ENCODE data around the gene DNAH6. TPM values are rescaled to one million over a fixed set of nuclear protein-coding genes. Genes with fewer than 3 reads are reported as not detected.

DNAH6 gene
- total and polyA plus RNA-seq, 2 of the 13 experiments (the other 11 are each of a cell fraction or from before 2014, with no cell fraction given): 0.01 TPM; not detected in 1

DNA sequence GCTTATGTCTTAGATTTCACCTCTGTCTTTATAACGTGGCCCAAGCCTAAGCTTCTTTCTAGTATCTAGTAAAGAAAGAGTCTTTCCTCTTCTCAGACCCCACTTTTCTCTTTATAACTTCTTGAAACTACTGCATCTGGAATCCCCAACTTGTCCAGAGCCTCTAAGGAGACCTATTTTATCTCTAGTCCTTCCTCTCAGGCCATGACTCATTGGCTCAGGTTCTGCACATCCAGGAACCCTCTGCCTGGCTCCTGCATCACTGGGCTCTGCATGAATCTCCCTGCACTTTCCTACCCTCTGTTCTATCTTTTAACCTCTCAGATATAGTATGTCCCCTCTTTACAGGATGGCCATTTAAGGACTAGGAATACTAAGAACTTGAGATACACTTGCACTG lies 124.7 kb downstream of the DNAH6 start:
- in situ Hi-C loops (cut with HindIII; ENCODE audit: extremely low pct_ligation_motif_present, low pct_unique_long_range_greater_than_20kb): no loop called here
- 7% methylated on average over 1 of the region's 1 CpG for WGBS (ENCODE audit: low lambda C conversion rate)
- no peak overlapping the region for H3K27ac ChIP-seq (ENCODE audit: extremely low read length, insufficient read depth, low read length)

More for the DNA sequence above, 124.7 kb downstream of the DNAH6 start:
- Histone ChIP-seq H3K4me2 (ENCODE audit: low read depth, low read length) (no peak overlapping the region), H3K4me3 (replicated peaks in 1 of 3; ENCODE audit: insufficient read depth in 1 of 3, low read depth in 2 of 3, low read length in 3 of 3) (no peak overlapping the region), H3K9ac (ENCODE audit: insufficient read depth, low read depth, low read length) (no peak overlapping the region), H3K36me3 (replicated peaks in 1 of 2; ENCODE audit: control insufficient read depth in 1 of 2, insufficient read depth in 2 of 2, low read length in 2 of 2) (no peaks in the 10 kb centered on the region), H3K79me2 (ENCODE audit: insufficient read depth, low read length) (no peaks in the 10 kb centered on the region), H3K27me3 (ENCODE audit: control insufficient read depth in 1 of 2, insufficient read depth in 2 of 2, low read length in 2 of 2) (no peaks in the 10 kb centered on the region), H4K20me1 (ENCODE audit: insufficient read depth, low read length) (no peaks in the 10 kb centered on the region), H3K9me3 (ENCODE audit: low read length) (no peaks in the 10 kb centered on the region), H2AFZ (ENCODE audit: low read length) (no peak overlapping the region), H3K4me1 (ENCODE audit: insufficient read depth, low read length) (no peaks in the 10 kb centered on the region)
- intact Hi-C loops (cut with micrococcal nuclease; ENCODE audit: unreplicated experiment): no loop called here
- CTCF ChIA-PET (ENCODE audit: low intra/inter-chr PET ratio, low total read pairs): no interaction called here
- ATAC-seq (no peak), DNase-seq (ENCODE audit: low spot score) (no peak), FAIRE-seq (no peak)
- BruUV-seq (replicated peaks): no TSS peak
- TF ChIP-seq, protein P1, sequence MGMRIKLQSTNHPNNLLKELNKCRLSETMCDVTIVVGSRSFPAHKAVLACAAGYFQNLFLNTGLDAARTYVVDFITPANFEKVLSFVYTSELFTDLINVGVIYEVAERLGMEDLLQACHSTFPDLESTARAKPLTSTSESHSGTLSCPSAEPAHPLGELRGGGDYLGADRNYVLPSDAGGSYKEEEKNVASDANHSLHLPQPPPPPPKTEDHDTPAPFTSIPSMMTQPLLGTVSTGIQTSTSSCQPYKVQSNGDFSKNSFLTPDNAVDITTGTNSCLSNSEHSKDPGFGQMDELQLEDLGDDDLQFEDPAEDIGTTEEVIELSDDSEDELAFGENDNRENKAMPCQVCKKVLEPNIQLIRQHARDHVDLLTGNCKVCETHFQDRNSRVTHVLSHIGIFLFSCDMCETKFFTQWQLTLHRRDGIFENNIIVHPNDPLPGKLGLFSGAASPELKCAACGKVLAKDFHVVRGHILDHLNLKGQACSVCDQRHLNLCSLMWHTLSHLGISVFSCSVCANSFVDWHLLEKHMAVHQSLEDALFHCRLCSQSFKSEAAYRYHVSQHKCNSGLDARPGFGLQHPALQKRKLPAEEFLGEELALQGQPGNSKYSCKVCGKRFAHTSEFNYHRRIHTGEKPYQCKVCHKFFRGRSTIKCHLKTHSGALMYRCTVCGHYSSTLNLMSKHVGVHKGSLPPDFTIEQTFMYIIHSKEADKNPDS (CRISPR knock-in tag; IDR thresholded peaks at IDR 0.05): no peak
- TF ChIP-seq SRSF1 (optimal IDR thresholded peaks at IDR 0.05; ENCODE audit: low read depth, low read length) (no peak), RFXANK (CRISPR knock-in tag; IDR thresholded peaks at IDR 0.05) (no peak), CEBPG (CRISPR knock-in tag; IDR thresholded peaks at IDR 0.05) (no peak), SMYD3 (CRISPR knock-in tag; IDR thresholded peaks at IDR 0.05) (no peak), MIER2 (CRISPR knock-in tag; IDR thresholded peaks at IDR 0.05) (no peak), IRX3 (CRISPR knock-in tag; IDR thresholded peaks at IDR 0.05; ENCODE audit: borderline replicate concordance, low read depth) (no peak), TEAD3 (CRISPR knock-in tag; optimal IDR thresholded peaks at IDR 0.05; ENCODE audit: borderline replicate concordance) (no peak)
- TF ChIP-seq, protein P2, sequence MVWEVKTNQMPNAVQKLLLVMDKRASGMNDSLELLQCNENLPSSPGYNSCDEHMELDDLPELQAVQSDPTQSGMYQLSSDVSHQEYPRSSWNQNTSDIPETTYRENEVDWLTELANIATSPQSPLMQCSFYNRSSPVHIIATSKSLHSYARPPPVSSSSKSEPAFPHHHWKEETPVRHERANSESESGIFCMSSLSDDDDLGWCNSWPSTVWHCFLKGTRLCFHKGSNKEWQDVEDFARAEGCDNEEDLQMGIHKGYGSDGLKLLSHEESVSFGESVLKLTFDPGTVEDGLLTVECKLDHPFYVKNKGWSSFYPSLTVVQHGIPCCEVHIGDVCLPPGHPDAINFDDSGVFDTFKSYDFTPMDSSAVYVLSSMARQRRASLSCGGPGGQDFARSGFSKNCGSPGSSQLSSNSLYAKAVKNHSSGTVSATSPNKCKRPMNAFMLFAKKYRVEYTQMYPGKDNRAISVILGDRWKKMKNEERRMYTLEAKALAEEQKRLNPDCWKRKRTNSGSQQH (CRISPR knock-in tag; IDR thresholded peaks at IDR 0.05; ENCODE audit: low read depth): no peak
- TF ChIP-seq, protein P3, sequence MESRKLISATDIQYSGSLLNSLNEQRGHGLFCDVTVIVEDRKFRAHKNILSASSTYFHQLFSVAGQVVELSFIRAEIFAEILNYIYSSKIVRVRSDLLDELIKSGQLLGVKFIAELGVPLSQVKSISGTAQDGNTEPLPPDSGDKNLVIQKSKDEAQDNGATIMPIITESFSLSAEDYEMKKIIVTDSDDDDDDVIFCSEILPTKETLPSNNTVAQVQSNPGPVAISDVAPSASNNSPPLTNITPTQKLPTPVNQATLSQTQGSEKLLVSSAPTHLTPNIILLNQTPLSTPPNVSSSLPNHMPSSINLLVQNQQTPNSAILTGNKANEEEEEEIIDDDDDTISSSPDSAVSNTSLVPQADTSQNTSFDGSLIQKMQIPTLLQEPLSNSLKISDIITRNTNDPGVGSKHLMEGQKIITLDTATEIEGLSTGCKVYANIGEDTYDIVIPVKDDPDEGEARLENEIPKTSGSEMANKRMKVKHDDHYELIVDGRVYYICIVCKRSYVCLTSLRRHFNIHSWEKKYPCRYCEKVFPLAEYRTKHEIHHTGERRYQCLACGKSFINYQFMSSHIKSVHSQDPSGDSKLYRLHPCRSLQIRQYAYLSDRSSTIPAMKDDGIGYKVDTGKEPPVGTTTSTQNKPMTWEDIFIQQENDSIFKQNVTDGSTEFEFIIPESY (CRISPR knock-in tag; IDR thresholded peaks at IDR 0.05): no peak
- POLR2A ChIA-PET: no interaction called here
